ENCODE results near the gene ATRIP. TPM values are rescaled to one million over a fixed set of nuclear protein-coding genes. Genes with fewer than 3 reads are reported as not detected.
A peak's percentile ranks its signal among the peaks of the same experiment; 100 is the strongest.

ATRIP gene
- total RNA-seq, 1 donor from 2014 or later = 9.0 TPM

- intact Hi-C loops (cut with DNase I) = no loop called here
- Histone ChIP-seq H3K36me3 (no peaks in the 10 kb centered on the region), H3K27me3 (no peaks in the 10 kb centered on the region), H3K4me1 (no peaks in the 10 kb centered on the region), H3K4me3 (no peak overlapping the region), H3K27ac (no peak overlapping the region), H3K9me3 (no peaks in the 10 kb centered on the region)
- TF ChIP-seq CTCF (IDR thresholded peaks at IDR 0.05) = no peak
- no peak for DNase-seq (ENCODE audit: low spot score in 2 of 2)
Observed at GRCh38 chr3:48486952-48487351, 40.4 kb downstream of the ATRIP start.

GRCh38 chr3:48492461-48493202, 46.1 kb downstream of the ATRIP start:
- H3K4me3 ChIP-seq = no peak overlapping the region

GRCh38 chr3:48493203-48493501, 46.6 kb downstream of the ATRIP start:
- no peak for TF ChIP-seq CTCF (IDR thresholded peaks at IDR 0.05)
- Histone ChIP-seq H3K36me3 (peaks cover 20 to 38% of the 10 kb centered on the region in 2 donors), H3K4me3 (no peak overlapping the region), H3K9me3 (no peaks in the 10 kb centered on the region), H3K27ac (no peak overlapping the region), H3K27me3 (no peaks in the 10 kb centered on the region), H3K4me1 (no peaks in the 10 kb centered on the region)
- DNase-seq (ENCODE audit: low spot score in 2 of 2) = no peak
- intact Hi-C loops (cut with DNase I) = no loop called here

More at GRCh38 chr3:48492461-48493202, 46.1 kb downstream of the ATRIP start:
- intact Hi-C loops (cut with DNase I) = no loop called here
- Histone ChIP-seq H3K36me3 (peaks cover 17 to 34% of the 10 kb centered on the region in 2 donors), H3K4me1 (no peaks in the 10 kb centered on the region), H3K9me3 (no peaks in the 10 kb centered on the region), H3K27ac (no peak overlapping the region), H3K27me3 (no peaks in the 10 kb centered on the region)
- no peak for TF ChIP-seq CTCF (IDR thresholded peaks at IDR 0.05)
- DNase-seq (ENCODE audit: low spot score in 2 of 2) = no peak

GRCh38 chr3:48500656-48501055, 54.1 kb downstream of the ATRIP start:
- Histone ChIP-seq H3K27ac (peak overlapping the region in 1 of 2 donors; percentile 97), H3K27me3 (no peaks in the 10 kb centered on the region), H3K9me3 (no peaks in the 10 kb centered on the region), H3K4me3 (no peak overlapping the region), H3K4me1 (peaks cover 0 to 16% of the 10 kb centered on the region in 2 donors), H3K36me3 (peaks cover 22 to 44% of the 10 kb centered on the region in 2 donors)
- no peak for DNase-seq (ENCODE audit: low spot score in 2 of 2)
- intact Hi-C loops (cut with DNase I) = loop anchor here (5.0 kb wide), 1 partner anchor 98 kb away; no protein-coding TSS in a partner anchor
- TF ChIP-seq CTCF (IDR thresholded peaks at IDR 0.05) = no peak

- H3K36me3 ChIP-seq = peaks cover 16 to 39% of the 10 kb centered on the region in 2 donors
- H3K4me1 ChIP-seq = peaks cover 0 to 16% of the 10 kb centered on the region in 2 donors
- TF ChIP-seq CTCF (IDR thresholded peaks at IDR 0.05) = no peak
- no peaks in the 10 kb centered on the region for H3K9me3 ChIP-seq
- peak overlapping the region in 1 of 2 donors; percentile 97 for H3K27ac ChIP-seq
- no peaks in the 10 kb centered on the region for H3K27me3 ChIP-seq
- intact Hi-C loops (cut with DNase I) = loop anchor here (5.0 kb wide), 1 partner anchor 99 kb away; no protein-coding TSS in a partner anchor
- no peak overlapping the region for H3K4me3 ChIP-seq
- no peak for DNase-seq (ENCODE audit: low spot score in 2 of 2)
Observed at GRCh38 chr3:48501196-48501595, 54.7 kb downstream of the ATRIP start.

All from ascending aorta (tissue), 2 donors.